ENCODE results near the gene PTTG2.

The PTTG2 gene

DNA sequence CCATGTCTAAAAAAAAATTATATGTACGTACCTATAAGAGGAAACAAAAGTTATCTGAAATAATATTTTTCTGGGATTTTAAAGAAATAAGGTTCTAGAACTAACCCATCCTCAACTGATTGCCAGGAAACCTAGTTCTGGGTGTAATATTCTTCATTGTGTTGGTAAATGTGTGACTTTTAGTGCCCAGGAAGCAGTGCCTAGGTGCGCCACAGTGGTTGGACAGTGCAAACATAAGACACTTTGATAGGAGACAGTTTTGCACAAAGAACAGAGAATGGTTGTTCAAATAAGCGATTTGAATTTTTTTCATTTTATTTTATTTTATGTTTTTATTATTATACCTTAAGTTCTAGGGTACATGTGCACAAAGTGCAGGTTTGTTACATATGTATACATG lies 22.0 kb upstream of the PTTG2 start:
- TF ChIP-seq, protein P1, sequence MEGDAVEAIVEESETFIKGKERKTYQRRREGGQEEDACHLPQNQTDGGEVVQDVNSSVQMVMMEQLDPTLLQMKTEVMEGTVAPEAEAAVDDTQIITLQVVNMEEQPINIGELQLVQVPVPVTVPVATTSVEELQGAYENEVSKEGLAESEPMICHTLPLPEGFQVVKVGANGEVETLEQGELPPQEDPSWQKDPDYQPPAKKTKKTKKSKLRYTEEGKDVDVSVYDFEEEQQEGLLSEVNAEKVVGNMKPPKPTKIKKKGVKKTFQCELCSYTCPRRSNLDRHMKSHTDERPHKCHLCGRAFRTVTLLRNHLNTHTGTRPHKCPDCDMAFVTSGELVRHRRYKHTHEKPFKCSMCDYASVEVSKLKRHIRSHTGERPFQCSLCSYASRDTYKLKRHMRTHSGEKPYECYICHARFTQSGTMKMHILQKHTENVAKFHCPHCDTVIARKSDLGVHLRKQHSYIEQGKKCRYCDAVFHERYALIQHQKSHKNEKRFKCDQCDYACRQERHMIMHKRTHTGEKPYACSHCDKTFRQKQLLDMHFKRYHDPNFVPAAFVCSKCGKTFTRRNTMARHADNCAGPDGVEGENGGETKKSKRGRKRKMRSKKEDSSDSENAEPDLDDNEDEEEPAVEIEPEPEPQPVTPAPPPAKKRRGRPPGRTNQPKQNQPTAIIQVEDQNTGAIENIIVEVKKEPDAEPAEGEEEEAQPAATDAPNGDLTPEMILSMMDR (IDR thresholded peaks at IDR 0.05; ENCODE audit: insufficient read depth, low read depth, low read length, missing control alignments) = no peak
- no peak overlapping the region for H3K4me3 ChIP-seq (ENCODE audit: low read depth, low read length)
- no peak for DNase-seq (ENCODE audit: low read depth)

DNA sequence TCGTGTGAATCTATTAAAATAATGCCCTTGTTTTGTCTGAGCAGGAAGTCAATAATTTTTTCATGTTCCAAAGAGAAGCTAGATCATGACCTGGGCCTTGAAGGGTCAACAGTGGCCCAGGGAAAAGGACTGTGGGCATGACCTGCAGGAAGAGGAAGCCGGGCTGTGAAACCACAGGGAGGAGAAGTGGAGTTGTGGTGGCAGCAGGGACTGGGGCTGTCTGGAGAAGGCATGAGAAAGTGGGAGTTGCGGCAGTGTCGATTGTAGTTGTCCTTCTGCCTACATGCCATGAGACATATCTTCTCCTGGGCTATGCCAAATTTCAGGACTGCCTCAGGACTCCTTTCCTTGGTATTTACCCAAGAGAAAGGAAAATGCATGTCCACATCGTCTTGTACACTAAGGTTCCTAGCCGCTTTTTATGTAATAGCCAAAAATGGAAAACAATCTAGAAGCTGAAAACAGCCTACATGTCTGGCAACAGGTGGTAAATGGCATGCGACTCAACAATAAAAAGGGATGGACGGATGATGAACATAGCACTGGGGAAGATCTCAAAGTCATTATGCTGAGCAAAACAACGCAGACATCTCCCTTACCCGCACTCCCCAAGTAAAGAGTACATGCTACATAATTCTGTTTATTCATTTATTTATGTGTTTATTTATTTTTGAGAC lies 13.6 kb upstream of the PTTG2 start:
- H3K4me3 ChIP-seq (ENCODE audit: low read depth, low read length) = no peak overlapping the region
- TF ChIP-seq, protein P1 (IDR thresholded peaks at IDR 0.05; ENCODE audit: insufficient read depth, low read depth, low read length, missing control alignments) = no peak
- no peak for DNase-seq (ENCODE audit: low read depth)

DNA sequence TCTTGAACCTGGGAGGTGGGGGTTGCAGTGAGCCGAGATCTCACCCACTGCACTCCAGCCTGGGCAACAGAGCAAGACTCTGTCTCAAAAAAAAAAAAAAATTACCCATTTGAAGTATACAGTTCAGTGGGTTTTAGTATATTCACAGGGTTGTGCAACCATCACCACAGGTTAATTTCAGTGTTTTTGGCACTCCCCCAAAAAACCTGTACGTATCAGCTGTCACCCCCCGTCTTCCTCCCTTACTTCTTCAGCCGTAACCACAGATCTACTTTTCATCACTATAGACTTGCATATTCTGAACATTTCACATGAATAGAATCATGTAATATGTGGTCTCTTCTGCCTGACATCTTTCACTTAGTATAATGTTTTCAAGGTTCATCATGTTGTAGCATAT lies 11.7 kb upstream of the PTTG2 start:
- TF ChIP-seq, protein P1 (IDR thresholded peaks at IDR 0.05; ENCODE audit: insufficient read depth, low read depth, low read length, missing control alignments) = no peak
- H3K4me3 ChIP-seq (ENCODE audit: low read depth, low read length) = no peak overlapping the region
- peak; percentile 11 for DNase-seq (ENCODE audit: low read depth)

DNA sequence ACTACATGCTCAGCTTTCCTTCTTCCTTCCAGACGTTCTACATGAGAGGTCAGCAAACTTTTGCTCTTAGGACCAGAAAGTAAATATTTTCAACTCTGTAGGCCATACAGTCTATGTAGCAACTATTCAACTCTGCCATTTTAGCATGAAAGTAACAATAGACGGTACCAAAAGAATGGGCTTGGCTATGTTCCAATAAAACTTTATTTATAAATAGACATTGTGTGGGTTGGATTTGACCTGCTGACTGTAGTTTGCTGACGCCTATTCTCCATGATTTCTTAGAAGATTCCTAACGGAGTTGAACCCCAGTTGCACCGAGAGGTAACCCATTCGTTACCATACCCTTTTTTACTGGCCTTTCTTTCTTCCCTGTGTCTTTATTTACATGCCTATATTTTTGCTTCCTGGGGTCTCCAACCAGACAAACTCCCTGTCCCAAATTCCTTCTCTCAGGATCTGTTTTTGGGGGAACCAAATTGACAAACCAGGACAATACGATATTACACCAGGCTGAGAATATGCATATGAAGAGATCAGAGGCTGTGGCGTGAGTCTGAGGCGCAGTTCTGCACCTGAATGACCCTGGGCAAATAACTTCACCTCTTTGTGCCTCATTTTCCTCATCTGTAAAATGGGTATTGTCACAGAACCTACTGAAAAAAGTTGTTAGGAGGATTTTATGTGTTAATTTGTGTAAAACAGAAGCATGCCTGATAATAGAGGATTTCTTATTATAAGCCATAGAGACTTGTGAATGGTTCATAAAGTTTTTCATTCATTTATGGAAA lies 10.4 kb upstream of the PTTG2 start:
- no peak for DNase-seq (ENCODE audit: low read depth)
- H3K4me3 ChIP-seq (ENCODE audit: low read depth, low read length) = no peak overlapping the region
- TF ChIP-seq, protein P1 (IDR thresholded peaks at IDR 0.05; ENCODE audit: insufficient read depth, low read depth, low read length, missing control alignments) = no peak

DNA sequence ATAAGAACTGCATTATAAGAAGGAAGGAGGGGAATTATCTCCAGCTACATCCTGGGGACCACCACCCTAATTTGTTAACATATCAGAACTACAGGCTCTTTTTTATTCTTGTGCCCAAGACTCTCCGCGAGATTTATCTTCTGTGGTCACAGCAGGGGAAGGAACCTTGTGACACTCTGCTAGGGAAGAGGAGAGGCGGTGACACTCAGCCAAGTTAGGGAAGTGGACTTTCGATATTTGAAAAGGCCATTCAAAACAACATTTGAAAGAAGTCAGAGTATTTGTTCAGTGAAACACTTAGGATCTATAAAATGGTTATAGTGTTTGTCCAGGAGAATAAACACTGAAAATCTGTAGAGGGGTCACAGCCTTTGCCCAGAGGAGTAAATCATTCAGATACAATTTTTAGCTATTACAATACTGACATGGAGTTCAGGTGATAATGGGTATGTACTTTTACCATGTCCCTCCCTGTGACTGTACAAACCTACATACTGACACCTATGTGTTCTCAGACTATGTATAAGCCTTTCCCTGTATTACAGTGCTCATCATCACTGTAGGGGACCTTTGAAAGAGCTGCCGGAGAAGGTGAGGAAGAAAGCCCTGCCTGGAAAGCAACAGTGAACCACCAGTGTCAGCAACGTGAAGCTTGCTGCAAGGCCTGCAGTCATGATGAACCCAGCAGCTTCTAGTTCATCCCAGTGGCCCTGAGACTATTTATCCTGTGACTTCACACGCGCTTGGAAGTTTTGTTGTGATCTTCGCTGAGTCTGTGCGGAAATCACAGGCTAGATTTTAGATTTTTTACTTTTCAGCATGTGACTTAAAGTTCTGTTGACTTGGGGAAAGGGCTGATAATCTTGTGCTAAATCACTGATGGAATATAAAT lies 8.5 kb upstream of the PTTG2 start:
- H3K4me3 ChIP-seq (ENCODE audit: low read depth, low read length) = no peak overlapping the region
- no peak for DNase-seq (ENCODE audit: low read depth)
- TF ChIP-seq, protein P1 (IDR thresholded peaks at IDR 0.05; ENCODE audit: insufficient read depth, low read depth, low read length, missing control alignments) = no peak

DNA sequence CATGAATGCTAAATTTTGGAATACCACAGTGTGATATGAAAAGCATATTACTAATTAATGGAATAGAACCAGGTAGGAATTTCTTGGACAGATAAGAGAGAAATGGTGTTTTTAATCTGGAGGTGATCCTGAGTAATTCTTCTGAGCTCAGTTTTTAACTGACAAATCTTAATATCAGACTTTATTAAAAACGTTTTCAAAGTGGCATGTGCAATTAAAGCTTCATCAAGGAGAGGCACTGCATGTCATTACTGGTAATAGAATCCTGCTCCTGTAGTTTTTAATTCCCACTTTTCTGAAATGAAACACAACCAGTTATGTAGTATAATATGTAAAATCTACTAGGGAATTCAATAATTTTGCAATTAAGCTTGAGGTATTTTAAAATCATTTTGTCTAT lies 7.0 kb upstream of the PTTG2 start:
- TF ChIP-seq, protein P1 (IDR thresholded peaks at IDR 0.05; ENCODE audit: insufficient read depth, low read depth, low read length, missing control alignments) = no peak

More for the DNA sequence above, 7.0 kb upstream of the PTTG2 start:
- no peak overlapping the region for H3K4me3 ChIP-seq (ENCODE audit: low read depth, low read length)
- no peak for DNase-seq (ENCODE audit: low read depth)
